Effector CD8-positive, alpha-beta T cell (primary cell): ENCODE measurements around the gene LY6G5C.
"Not testable (repeated sequence)": the region's sequence is repeated elsewhere in the genome, so short reads cannot be mapped to it uniquely, and the experiment has no call there.

Experiments
- DNase-seq: peaks from one replicate; lab custom pipeline; 2025; lab: John Stamatoyannopoulos, UW

Gene LY6G5C

DNA sequence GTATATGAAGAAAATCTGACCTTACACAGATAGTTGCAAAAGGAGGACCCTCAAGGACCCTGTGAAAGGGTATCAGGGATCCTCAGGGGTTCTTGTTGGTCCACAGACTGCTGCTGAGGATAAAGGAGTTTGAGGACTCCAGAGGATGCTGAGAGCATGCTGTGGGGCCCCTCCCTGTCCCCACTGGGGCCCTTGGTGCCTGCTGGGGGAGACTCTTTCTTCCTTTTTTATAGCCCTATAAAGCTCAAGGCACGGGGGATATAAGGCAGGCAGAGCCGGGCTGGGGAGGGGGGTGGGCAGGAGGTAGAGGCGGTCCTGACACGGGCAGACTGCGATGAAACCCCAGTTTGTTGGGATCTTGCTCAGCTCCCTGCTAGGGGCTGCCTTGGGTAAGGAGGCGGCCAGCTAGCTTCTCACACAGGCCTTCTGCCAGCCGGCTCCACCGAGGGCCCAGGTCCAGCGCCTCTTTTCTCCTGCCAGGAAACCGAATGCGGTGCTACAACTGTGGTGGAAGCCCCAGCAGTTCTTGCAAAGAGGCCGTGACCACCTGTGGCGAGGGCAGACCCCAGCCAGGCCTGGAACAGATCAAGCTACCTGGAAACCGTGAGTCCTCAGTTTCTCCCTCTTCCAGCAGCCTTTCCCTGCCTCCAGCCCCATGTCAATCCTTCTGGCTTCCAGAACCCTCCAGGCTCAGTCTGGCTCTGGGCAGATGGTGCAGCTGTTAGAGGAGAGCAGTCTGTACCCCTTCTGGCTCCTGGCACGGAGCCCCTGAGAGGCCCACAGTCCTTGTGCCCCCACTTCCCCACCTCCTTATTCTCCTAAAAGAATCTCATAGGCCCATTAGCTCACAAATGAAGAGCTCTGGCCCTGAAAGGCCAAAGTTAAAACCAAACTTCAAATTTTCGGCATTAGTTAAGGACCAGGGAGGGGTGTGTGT lies 34.4 kb upstream of the LY6G5C start, which contains the start of gene LY6G6D:
Gene LY6G6D (plus strand): TSS at position 327 of the 937 bp plus-strand sequence. CDS start 8 bp downstream, at position 335.
- DNase-seq, result no peak

DNA sequence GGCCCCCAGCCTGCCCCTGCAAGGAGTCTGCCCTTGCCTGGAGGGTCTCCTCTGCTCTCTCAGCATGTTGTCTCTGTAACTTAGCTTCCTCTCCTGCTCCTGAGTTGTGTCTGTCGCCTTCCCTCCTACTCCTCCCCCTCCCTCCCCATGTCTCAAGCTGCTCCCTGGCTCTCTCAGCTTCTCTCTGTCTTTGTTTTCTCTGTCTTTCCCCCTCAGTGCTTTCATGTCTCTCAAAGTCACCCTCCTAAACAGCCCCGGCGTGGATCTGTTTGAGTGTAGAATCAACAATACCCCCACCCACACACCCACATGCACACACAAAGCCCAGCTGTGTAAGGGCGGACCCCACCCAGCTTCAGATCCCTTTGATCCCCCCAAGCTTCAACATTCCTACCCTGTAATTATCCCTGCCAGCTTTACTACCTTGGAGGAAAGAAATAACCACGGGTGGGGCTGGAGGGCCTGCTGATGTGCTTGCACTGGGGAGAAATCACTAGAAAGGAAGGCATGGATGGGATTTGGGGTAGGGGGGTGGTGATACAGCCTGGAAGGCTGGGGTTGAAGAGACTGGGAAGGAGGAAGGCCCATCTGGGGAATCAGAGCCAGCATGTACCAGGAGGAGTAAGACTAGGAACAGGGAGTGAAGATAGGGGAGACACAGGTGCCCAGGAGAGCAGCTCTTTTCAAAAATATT lies 33.3 kb upstream of the LY6G5C start:
- DNase-seq, result no peak

DNA sequence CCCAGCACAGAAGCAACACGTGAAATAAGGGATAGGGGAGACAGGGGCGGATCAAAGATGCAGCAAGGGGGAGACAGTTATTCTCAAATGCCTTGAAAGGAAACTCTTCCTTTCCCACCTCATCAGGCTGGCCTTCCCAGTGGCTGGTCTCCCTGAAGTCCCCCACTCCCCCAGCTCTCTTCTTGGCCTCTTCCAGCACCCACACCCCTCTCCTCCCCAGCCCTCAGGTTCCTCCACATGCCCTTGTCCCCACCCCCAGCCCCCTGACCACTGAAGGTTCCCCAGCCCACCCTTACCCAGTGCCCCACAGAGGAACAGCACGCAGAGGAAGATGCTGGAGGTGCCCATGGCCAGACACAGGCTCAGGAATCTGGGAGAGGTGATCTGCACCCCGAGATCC lies 32.6 kb upstream of the LY6G5C start:
- DNase-seq, result no peak

DNA sequence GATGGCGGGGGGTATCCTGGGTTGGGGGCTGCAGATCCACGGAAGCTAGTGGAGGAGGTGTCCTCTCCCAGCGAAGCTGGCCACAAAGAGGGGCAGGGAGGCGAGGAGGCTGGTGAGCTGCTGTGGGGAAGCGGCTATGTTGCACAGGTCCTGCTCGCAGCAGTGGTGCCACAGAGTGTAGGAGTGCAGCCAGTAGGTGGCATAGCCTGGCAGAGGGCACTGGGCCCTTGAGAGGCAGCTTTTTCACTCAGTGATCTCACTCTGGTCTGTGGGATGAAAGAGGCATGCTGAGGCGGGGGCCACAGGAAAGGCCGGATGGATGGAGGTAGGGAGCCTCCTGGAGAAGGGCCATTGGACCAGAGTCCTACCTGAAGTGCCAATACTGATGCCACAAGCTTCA lies 31.4 kb upstream of the LY6G5C start:
- DNase-seq, result no peak

DNA sequence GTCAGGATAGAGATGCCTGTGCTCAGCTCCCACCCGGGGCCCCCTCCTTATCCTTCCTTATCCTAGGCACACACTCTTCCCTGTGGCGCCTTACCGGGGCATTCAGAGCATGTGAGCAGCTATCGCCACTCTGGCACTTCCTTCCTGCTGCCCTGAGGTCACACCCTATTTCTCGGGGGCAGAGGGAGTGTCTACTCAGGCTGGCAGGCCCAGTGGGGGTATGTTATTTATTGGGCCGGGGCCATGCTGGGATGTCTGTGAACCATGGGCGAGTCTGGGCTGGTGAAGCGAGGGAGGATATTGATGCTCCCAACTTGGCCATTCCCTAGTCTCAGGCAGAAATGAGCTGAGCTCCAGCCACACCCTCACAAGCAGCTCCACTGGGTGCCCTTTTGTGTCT lies 30.4 kb upstream of the LY6G5C start:
- DNase-seq, result no peak

DNA sequence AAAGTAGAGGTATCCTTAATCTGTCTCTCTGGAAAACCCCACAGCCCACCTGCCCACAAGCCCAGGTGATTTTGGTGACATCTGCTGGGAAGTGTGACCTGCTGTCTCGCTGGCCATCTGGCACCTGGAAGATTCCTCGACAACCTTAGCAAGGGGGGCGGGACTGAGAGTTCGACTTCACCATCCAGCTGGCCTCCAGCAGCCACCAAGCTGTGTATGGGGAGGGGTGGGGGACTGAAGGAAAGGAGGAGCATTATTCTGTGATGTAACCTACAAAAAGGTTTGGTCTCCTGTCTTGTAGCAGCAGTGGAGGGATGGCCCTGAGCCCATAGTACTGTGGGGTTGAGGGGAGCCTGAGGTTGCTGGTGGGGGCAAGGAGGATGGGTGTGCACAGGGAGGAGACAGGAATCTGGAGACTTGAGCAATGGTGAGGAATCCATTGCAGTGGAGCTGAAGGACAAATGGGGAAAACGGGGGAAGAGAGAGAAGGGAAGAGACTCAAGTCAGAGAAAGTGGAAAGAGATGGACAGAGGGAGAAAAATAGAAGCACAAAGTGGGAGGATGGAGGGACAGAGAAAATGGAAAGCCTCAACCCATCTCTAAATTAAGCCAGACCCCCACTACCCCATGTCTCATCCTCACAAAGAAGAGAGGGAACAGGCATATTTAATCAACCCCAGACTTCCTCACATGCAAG lies 29.8 kb upstream of the LY6G5C start:
- no peak for DNase-seq

DNA sequence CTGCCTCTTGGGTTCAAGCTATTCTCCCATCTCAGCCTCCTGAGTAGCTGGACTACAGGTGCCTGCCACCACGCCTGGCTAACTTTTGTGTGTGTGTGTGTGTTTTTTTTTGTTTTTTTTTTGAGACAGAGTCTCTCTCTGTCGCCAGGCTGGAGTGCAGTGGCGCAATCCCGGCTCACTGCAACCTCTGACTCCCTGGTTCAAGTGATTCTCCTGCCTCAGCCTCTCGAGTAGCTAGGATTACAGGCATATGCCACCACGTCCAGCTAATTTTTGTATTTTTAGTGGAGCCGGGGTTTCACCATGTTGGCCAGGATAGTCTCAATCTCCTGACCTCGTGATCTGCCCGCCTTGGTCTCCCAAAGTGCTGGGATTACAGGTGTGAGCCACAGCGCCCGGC lies 28.3 kb upstream of the LY6G5C start:
- DNase-seq, result not testable (repeated sequence)

DNA sequence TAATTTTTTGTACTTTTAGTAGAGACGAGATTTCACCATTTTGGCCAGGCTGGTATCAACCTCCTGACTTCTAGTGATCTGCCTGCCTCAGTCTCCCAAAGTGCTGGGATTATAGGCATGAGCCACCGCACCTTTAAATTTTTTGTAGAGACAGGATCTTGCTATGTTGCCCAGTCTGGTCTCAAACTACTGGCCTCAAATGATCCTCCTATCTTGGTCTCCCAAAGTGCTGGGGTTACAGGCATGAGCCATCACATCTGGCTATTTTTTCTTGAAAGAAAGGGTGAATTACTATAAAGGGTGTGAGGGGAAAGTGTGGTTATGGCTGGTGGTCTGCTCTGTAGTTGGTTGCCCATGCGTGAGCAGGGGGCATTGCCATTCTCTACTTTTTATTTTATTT lies 27.4 kb upstream of the LY6G5C start:
- no peak for DNase-seq

DNA sequence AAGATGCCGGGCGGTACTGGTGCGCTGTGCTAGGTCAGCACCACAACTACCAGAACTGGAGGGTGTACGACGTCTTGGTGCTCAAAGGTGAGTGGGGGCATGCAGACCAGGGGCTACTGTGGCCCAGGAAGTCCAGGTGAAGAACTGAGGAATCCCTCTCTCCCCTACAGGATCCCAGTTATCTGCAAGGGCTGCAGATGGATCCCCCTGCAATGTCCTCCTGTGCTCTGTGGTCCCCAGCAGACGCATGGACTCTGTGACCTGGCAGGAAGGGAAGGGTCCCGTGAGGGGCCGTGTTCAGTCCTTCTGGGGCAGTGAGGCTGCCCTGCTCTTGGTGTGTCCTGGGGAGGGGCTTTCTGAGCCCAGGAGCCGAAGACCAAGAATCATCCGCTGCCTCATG lies 26.8 kb upstream of the LY6G5C start:
- no peak for DNase-seq

DNA sequence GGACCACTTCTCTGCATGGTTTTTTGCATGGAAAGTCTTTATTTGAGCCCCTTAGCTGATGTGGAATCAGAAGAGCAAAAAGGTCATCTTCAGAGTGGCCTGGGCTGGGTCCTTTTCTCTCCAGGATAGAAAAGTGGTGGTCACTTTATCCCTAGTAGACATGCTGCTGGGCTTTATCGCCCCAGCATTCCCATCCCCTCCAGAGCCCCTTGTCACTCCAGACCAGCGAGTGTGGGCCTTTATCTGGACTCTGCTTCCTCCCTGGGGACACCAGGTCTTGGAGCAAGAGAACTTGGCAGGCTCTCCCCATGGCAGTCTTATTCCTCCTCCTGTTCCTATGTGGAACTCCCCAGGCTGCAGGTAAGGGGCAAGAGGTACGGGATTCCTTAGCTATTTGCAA lies 25.7 kb upstream of the LY6G5C start, which contains the start of gene LY6G6F:
Gene LY6G6F (plus strand): TSS at position 268 of the 400 bp plus-strand sequence. CDS start 41 bp downstream, at position 309.
- DNase-seq, result no peak

DNA sequence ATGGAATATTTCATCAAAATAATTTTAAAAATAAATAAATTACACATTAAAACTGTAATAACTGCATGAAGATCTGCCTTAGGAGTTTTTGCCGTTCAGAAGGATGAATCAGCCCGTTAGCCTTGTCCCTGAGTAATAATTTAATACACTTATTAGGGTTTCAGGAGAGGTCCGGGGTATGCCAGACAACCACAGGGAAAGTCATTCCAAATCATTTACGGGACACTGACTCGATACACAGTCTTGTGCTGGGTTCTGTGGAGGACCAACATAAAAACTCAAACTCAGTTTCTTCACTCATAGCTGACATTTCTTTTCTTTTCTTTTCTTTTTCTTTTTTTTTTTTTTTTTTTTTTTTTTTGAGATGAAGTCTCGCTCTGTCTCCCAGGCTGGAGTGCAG lies 25.1 kb upstream of the LY6G5C start:
- DNase-seq, result no peak

DNA sequence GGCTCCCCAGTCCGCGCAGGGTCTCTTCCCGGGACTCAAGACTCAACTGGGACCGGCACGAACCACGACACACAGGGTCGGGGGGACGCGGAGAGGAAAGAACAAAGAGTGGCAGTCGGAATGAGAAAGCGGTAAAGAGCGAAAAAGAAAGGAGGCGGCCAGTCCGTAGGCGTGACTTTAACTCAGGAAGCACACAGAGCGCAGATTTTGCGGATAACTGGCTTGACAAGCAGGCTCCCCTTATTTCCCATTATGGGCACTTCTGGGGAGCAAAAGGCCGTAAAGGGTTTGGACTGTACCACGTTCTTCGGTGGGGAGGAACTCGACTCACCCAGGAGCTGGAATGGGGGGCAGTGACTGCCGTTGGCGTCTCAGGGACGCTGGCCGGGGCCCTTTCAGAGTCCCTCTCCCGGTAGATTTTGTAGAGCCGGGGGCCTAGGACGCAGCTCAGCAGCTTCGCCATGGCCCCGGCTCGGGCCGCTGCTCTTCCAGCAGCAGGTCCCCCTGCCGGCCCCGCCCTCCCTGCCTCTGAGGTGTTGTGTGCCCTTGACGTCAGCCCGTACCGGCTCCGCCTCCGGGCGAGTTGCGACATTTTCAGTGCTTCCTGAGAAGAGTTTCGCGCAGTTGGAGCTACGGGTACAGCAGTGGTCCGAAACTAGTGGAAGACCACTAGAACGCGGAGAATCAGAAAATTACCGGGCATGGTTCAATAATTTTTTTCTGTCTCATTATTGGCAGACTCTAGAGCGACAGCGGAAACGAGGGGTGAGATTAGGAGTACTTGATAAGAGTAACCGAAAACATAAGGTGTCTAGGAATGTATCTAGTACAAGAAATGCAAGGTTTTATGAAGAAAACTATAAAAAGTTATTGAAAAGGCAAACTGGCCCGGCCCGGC lies 22.2 kb upstream of the LY6G5C start, which contains the start of gene ABHD16A:
Gene ABHD16A (minus strand): TSS at position 506 of the 898 bp plus-strand sequence. CDS start 43 bp downstream, at position 463.
- peak; percentile 91 for DNase-seq

DNA sequence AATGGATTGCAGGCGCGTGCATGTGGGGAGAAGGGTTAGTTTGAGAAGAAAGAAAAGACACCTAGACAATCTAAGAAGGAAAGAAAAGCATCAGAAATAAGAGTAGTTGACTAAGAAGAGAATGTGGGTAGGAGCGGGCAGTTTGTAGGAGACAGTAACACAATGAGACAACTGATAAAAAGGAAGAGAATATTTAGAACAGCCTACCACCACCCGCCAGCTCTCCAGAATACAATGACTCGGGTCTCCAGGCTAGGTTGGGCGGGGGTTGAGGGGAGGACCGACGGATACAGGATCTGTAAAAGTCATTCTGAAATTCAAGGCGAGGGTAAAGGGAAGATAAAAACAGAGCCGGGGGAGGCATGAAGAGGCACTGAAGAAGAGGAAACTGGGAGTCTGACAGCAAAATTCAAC lies 21.5 kb upstream of the LY6G5C start:
- DNase-seq, result no peak

DNA sequence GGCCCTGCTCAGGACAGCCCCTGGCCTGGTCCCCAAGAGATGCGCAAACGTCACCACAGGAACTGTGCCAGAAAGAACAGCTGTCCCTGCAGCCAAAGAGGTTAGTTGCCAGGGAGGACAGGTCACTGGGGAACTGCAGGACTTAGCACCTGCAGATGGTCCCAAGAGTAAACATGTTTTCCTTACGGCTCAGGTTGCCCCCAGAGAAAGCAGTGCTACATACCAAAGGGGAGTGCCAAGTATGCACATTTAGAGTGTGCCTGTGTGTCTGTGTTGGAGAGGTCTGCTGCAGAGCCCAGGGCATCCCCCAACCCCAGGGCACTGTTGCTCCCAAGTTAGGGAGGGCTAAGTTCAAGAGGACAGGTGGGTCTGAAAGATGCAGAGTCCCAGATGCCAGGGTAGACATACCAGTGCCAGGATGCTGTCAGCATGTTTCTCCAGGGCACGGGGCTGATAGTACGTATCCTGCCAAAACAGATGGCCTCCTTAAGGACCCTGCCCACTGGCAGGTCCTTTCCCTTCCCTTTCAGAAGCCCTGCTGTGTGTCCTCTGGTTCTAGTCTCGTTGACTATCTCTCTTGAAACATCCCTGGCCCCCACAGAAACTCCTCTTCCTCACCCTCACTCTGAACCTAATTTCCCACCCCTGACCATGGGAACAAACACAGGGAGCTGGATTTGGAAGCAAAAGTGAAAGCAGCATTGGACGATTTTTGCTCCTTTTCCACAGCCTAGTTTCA lies 21.0 kb upstream of the LY6G5C start:
- no peak for DNase-seq

DNA sequence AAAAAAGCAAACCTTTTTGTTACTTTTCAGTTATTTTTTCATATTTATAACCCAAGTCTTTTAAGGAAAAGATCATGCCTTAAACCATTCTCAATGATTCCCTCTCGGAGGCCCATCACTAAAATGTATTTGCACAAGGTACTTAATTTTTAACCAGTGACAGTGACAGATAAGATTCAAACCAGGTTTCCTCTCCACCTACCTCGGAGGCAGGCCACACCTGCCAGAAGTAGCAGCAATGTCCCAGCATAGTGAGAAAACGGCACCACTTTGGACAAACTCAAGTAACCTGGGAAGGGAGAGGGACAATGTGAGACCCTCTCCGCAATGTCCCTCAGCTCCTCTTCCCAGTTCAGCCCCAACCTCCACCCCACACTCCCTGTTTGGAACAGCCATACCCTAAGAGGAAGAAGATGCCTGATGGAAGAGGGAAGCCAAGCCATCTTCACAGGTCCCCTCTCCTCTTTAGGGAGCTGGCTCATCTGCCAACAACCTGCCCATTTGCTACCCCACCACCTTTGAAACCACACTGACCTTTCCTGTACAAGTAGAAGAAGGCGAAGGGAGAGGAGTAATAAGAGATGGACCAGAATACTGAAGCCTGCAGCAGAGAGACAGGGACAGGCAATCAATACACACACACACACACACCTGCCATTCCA lies 20.0 kb upstream of the LY6G5C start:
- no peak for DNase-seq

DNA sequence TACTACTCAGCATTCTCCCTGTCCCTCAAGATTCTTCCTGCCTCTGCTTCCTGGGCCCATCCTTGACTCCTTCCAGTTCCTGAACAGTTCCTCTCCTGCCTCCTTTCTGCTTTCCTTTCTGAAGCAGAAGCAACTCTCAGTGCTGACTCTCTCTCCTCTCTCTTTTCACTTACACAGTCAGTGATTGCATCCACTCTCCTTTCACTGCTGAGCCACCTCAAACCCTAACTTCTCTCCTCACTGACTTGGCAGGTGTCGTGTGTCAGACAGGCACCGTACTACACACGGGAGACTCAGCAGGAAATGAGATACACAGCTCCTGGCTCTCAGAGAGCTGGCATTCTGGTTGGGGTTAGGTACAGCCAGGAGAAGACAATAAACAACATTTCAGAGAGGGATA lies 16.7 kb upstream of the LY6G5C start:
- DNase-seq, result no peak

DNA sequence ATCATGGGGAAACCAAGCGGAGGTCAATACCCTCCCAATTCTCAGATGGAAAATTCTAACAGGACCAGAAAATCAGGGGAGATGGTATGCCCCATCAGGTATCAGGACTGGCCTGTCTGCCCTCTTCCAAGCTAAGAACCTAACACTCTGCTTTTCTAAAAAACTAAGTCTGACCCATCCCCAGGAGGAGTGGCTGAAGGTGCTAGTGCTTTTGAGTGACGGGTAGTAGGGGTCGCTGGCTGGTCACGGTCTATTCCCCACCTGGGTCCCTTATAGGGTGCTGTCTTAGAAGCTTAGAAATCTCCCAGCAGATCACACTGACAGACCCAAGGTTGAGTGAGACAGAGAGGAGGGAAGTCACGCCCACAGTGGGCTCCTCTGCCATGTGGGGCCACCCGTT lies 12.7 kb upstream of the LY6G5C start:
- DNase-seq, result no peak

DNA sequence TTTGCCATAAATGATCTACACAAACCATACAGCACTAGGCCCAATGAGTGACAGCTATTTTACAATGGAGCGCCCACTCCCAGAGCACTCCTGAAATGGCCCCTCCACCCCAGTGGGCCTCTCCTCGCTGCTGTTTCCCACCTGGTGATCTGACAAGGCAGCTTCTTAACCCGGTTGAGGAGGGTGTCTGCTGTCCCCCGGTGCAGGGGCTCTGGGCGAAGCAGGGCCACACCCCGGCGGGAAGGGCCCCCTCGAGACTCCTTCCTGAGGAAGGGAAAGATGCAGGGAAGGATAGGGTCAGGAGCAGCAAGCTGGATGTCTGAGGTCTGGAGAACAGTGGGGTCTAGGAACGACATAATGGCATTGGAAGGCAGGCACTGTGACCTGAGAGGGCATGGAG lies 12.0 kb upstream of the LY6G5C start:
- no peak for DNase-seq

DNA sequence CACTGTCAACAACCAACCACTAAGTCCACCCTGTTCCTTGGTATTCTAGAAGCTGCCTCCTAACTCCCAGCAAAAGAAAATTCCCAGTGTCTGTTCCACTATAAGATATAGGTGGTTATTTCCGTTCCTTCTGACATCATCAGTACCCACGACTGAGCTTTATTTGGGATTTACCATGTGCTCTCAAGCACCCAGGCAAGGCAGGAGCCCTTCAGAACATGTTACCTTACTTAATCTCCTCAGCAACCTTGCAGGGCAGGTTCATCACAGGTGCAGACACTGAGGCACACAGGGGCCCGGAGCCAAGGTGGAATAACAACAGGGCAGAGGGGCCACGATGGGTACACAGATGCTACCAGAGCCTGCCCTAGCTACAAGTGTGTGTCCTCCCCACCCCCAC lies 11.5 kb upstream of the LY6G5C start:
- no peak for DNase-seq

DNA sequence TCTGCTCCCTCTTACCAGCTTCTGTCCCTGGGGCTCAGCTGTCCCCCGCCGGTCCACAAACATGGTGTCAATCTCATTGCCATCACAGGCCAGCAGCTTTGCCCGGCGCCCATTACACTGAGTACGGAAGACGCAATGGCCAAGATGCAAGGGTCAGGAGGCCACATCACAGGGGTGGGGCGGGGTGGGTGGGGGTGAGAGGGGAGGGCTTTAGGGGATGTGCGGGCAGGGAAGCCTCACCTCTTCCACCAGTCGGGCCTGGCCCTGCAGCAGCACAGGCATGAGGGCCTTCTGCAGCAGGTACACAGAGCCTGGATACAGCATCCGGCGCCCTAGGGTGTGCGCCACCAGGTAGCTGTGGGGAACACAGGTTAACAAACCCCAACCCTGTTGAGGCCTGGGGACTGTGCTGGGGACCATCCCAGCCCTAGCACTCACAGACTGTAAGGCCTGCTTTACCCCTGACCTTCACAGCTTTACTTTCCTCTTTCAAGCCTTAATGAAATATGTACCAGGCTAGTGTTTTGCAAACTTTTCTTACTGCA lies 10.8 kb upstream of the LY6G5C start:
- no peak for DNase-seq
